Activated naive CD4-positive, alpha-beta T cell treated with anti-CD3 and anti-CD28 coated beads, Interleukin-2, amount 50 U/mL, for 72 hours (primary cell): ENCODE results near the gene AMBRA1. TPM values are rescaled to one million over a fixed set of nuclear protein-coding genes. Genes with fewer than 3 reads are reported as not detected.
A peak's percentile ranks its signal among the peaks of the same experiment; 100 is the strongest.

Source experiments
- ATAC-seq, 2 donors: fragments of 150-1000 bp; cut with Tn5 transposase; 2 replicates each; pipeline ENCODE4 v1.10.0; 2021; ENCODE audit warnings: mild to moderate bottlenecking in 2 of 2, moderate library complexity in 2 of 2
- DNase-seq, 2 donors: peaks; one replicate each; pipeline ENCODE4 v3.0.0; 2021 to 2022; ENCODE audit warnings: low spot score in 2 of 2
- H3K27ac Mint-ChIP-seq, 2 donors: one replicate each; pipeline ENCODE4 v1.8.0; 2022; ENCODE audit warnings: mild to moderate bottlenecking in 2 of 2, mixed read lengths in 2 of 2
- H3K36me3 Mint-ChIP-seq, 2 donors: one replicate each; pipeline ENCODE4 v1.8.0; 2022; ENCODE audit warnings: mixed read lengths in 2 of 2
- H3K9me3 Mint-ChIP-seq, 2 donors: one replicate each; pipeline ENCODE4 v1.8.0; 2022; ENCODE audit warnings: mixed read lengths in 2 of 2
- total RNA-seq, 2 donors: library from RNA; stranded (reverse); gene quantifications; one replicate each; pipeline ENCODE4 v1.2.3, GENCODE V29; 2022

The AMBRA1 gene
- total RNA-seq, 2 donors from 2014 or later = 20.9 to 28.5 TPM

GRCh38 chr11:46456269-46457001 is 137.4 kb downstream of the AMBRA1 start:
- DNase-seq (no peak), ATAC-seq (no peak)
- no peaks in the 10 kb centered on the region for H3K9me3 Mint-ChIP-seq
- no peaks in the 10 kb centered on the region for H3K36me3 Mint-ChIP-seq
- H3K27ac Mint-ChIP-seq = peak overlapping the region in 1 of 2 donors; percentile 41

- Mint-ChIP-seq H3K9me3 (no peaks in the 10 kb centered on the region), H3K36me3 (no peaks in the 10 kb centered on the region), H3K27ac (peak overlapping the region in 1 of 2 donors; percentile 72)
- ATAC-seq (peak in 1 of 2 donors; percentile 38), DNase-seq (no peak)
These were observed 138.0 kb downstream of the AMBRA1 start for GRCh38 chr11:46455834-46456233.

GRCh38 chr11:46452918-46453517 is 140.8 kb downstream of the AMBRA1 start:
- peaks cover 0 to 5% of the 10 kb centered on the region in 2 donors for H3K36me3 Mint-ChIP-seq
- ATAC-seq (no peak), DNase-seq (no peak)
- no peaks in the 10 kb centered on the region for H3K9me3 Mint-ChIP-seq
- no peak overlapping the region for H3K27ac Mint-ChIP-seq

GRCh38 chr11:46451759-46452158 is 142.1 kb downstream of the AMBRA1 start:
- no peak for ATAC-seq

GRCh38 chr11:46450846-46451477 is 142.9 kb downstream of the AMBRA1 start:
- ATAC-seq = no peak
- peak overlapping the region in 1 of 2 donors; percentile 40 for H3K27ac Mint-ChIP-seq
- DNase-seq = no peak
- no peaks in the 10 kb centered on the region for H3K9me3 Mint-ChIP-seq
- H3K36me3 Mint-ChIP-seq = peaks cover 0 to 5% of the 10 kb centered on the region in 2 donors

More at GRCh38 chr11:46451759-46452158, 142.1 kb downstream of the AMBRA1 start:
- DNase-seq = no peak
- no peaks in the 10 kb centered on the region for H3K9me3 Mint-ChIP-seq
- peaks cover 0 to 5% of the 10 kb centered on the region in 2 donors for H3K36me3 Mint-ChIP-seq
- peak overlapping the region in 1 of 2 donors; percentile 40 for H3K27ac Mint-ChIP-seq

GRCh38 chr11:46447544-46447943 is 146.3 kb downstream of the AMBRA1 start:
- ATAC-seq (no peak), DNase-seq (no peak)
- H3K9me3 Mint-ChIP-seq = no peaks in the 10 kb centered on the region
- peaks cover 0 to 13% of the 10 kb centered on the region in 2 donors for H3K36me3 Mint-ChIP-seq
- H3K27ac Mint-ChIP-seq = no peak overlapping the region

- peak overlapping the region in 1 of 2 donors; percentile 3 for H3K27ac Mint-ChIP-seq
- ATAC-seq = no peak
- no peaks in the 10 kb centered on the region for H3K9me3 Mint-ChIP-seq
- no peak for DNase-seq
- peaks cover 4 to 16% of the 10 kb centered on the region in 2 donors for H3K36me3 Mint-ChIP-seq
These were observed 147.7 kb downstream of the AMBRA1 start for GRCh38 chr11:46445920-46446771.

GRCh38 chr11:46445192-46445919 is 148.5 kb downstream of the AMBRA1 start:
- ATAC-seq (no peak), DNase-seq (no peak)
- H3K36me3 Mint-ChIP-seq = peaks cover 4 to 16% of the 10 kb centered on the region in 2 donors
- H3K9me3 Mint-ChIP-seq = no peaks in the 10 kb centered on the region
- no peak overlapping the region for H3K27ac Mint-ChIP-seq

GRCh38 chr11:46444305-46444704 is 149.5 kb downstream of the AMBRA1 start:
- H3K27ac Mint-ChIP-seq = no peak overlapping the region

GRCh38 chr11:46438211-46438610 is 155.6 kb downstream of the AMBRA1 start:
- Mint-ChIP-seq H3K36me3 (peaks cover 4 to 10% of the 10 kb centered on the region in 2 donors), H3K9me3 (no peaks in the 10 kb centered on the region), H3K27ac (no peak overlapping the region)
- no peak for ATAC-seq
- DNase-seq = no peak

More at GRCh38 chr11:46444305-46444704, 149.5 kb downstream of the AMBRA1 start:
- no peak for ATAC-seq
- H3K36me3 Mint-ChIP-seq = peaks cover 4 to 11% of the 10 kb centered on the region in 2 donors
- no peaks in the 10 kb centered on the region for H3K9me3 Mint-ChIP-seq
- DNase-seq = no peak

GRCh38 chr11:46437122-46437689 is 156.6 kb downstream of the AMBRA1 start:
- Mint-ChIP-seq H3K9me3 (no peaks in the 10 kb centered on the region), H3K27ac (peak overlapping the region in 1 of 2 donors; percentile 3), H3K36me3 (peaks cover under 1 to 8% of the 10 kb centered on the region in 2 donors)
- DNase-seq (no peak), ATAC-seq (no peak)

GRCh38 chr11:46436113-46436512 is 157.7 kb downstream of the AMBRA1 start:
- Mint-ChIP-seq H3K36me3 (peaks cover 0 to 9% of the 10 kb centered on the region in 2 donors), H3K27ac (no peak overlapping the region), H3K9me3 (no peaks in the 10 kb centered on the region)
- no peak for ATAC-seq
- DNase-seq = no peak

GRCh38 chr11:46435679-46436078 is 158.1 kb downstream of the AMBRA1 start:
- Mint-ChIP-seq H3K9me3 (no peaks in the 10 kb centered on the region), H3K36me3 (peaks cover 0 to 10% of the 10 kb centered on the region in 2 donors), H3K27ac (no peak overlapping the region)
- ATAC-seq (no peak), DNase-seq (no peak)

- no peak for ATAC-seq
These were observed 162.6 kb downstream of the AMBRA1 start for GRCh38 chr11:46431211-46431610.

GRCh38 chr11:46429717-46430116 is 164.1 kb downstream of the AMBRA1 start:
- no peak overlapping the region for H3K27ac Mint-ChIP-seq
- no peaks in the 10 kb centered on the region for H3K9me3 Mint-ChIP-seq
- H3K36me3 Mint-ChIP-seq = peaks cover 0 to 10% of the 10 kb centered on the region in 2 donors
- DNase-seq (no peak), ATAC-seq (no peak)

More at GRCh38 chr11:46431211-46431610, 162.6 kb downstream of the AMBRA1 start:
- Mint-ChIP-seq H3K27ac (no peak overlapping the region), H3K36me3 (peaks cover 0 to 10% of the 10 kb centered on the region in 2 donors), H3K9me3 (no peaks in the 10 kb centered on the region)
- no peak for DNase-seq
